HFFc6 (cell line): ENCODE results near the gene CPLANE1. TPM values are rescaled to one million over a fixed set of nuclear protein-coding genes. Genes with fewer than 3 reads are reported as not detected.
"Not testable (repeated sequence)": the region's sequence is repeated elsewhere in the genome, so short reads cannot be mapped to it uniquely, and the experiment has no call there.

ENCODE experiments used
- DNase-seq: peaks from one replicate; pipeline ENCODE4 v3.0.0-alpha.2; 2018
- H3K27ac Mint-ChIP-seq: 2 replicates; pipeline ENCODE4 v1.8.0; 2020; ENCODE audit warnings: mild to moderate bottlenecking, mixed read lengths
- H3K27me3 Mint-ChIP-seq: 2 replicates; pipeline ENCODE4 v1.8.0; 2021; ENCODE audit warnings: mild to moderate bottlenecking, moderate library complexity, mixed read lengths; ENCODE audit not compliant: insufficient read depth
- H3K36me3 Mint-ChIP-seq: 2 replicates; pipeline ENCODE4 v1.8.0; 2021; ENCODE audit warnings: low read depth, mixed read lengths
- H3K4me1 Mint-ChIP-seq: 2 replicates; pipeline ENCODE4 v1.8.0; 2020; ENCODE audit warnings: low read depth, mixed read lengths
- H3K4me3 Mint-ChIP-seq: 2 replicates; pipeline ENCODE4 v1.8.0; 2020; ENCODE audit warnings: mild to moderate bottlenecking, moderate library complexity, mixed read lengths
- H3K9me3 Mint-ChIP-seq: 2 replicates; pipeline ENCODE4 v1.8.0; 2020; ENCODE audit warnings: mild to moderate bottlenecking, mixed read lengths
- CTCF ChIP-seq: fragments of 200-600 bp; sonication (generic); IDR thresholded peaks from 2 replicates; pipeline ENCODE4 v1.5.0; 2021; ENCODE audit warnings: antibody characterized with exemption, mild to moderate bottlenecking
- total RNA-seq, 6 experiments: library from RNA; stranded (reverse); fragmentation: NEBNext Ultra II Directional; extraction: Animal tissue kit (Norgen Biotek cat#: 25700); gene quantifications; 2 replicates in 1 of 6; 3 replicates in 5 of 6; pipeline ENCODE4 v1.2.3, GENCODE V29; 2021

CPLANE1 gene
- total RNA-seq, 6 experiments from 2014 or later = 10.3 to 12.7 (median 11.6) TPM

GRCh38 chr5:37090123-37090726 is 159.0 kb downstream of the CPLANE1 start:
- Mint-ChIP-seq H3K9me3 (no peaks in the 10 kb centered on the region), H3K36me3 (peaks cover 38% of the 10 kb centered on the region), H3K27me3 (no peaks in the 10 kb centered on the region), H3K4me3 (no peak overlapping the region), H3K27ac (no peak overlapping the region), H3K4me1 (peaks cover 17% of the 10 kb centered on the region)
- no peak for DNase-seq
- TF ChIP-seq CTCF = no peak

GRCh38 chr5:37088009-37088408 is 161.2 kb downstream of the CPLANE1 start:
- H3K36me3 Mint-ChIP-seq = peaks cover 33% of the 10 kb centered on the region
- H3K27me3 Mint-ChIP-seq = no peaks in the 10 kb centered on the region; the same call in 1 of the 2 replicates
- TF ChIP-seq CTCF = no peak
- peaks cover 22% of the 10 kb centered on the region for H3K4me1 Mint-ChIP-seq
- no peak for DNase-seq
- H3K27ac Mint-ChIP-seq = no peak overlapping the region
- H3K4me3 Mint-ChIP-seq = no peak overlapping the region
- H3K9me3 Mint-ChIP-seq = no peaks in the 10 kb centered on the region

- no peaks in the 10 kb centered on the region for H3K9me3 Mint-ChIP-seq
- TF ChIP-seq CTCF = no peak
- no peaks in the 10 kb centered on the region; the same call in none of the 2 replicates for H3K27me3 Mint-ChIP-seq
- DNase-seq = peak; percentile 23
- H3K4me3 Mint-ChIP-seq = peak overlapping the region; percentile 67; the same call in 1 of the 2 replicates
- H3K4me1 Mint-ChIP-seq = peaks cover 26% of the 10 kb centered on the region
- peaks cover 33% of the 10 kb centered on the region for H3K36me3 Mint-ChIP-seq
- peak overlapping the region; percentile 58 for H3K27ac Mint-ChIP-seq
Measured at GRCh38 chr5:37086466-37087173, 162.6 kb downstream of the CPLANE1 start.

- H3K27me3 Mint-ChIP-seq, H3K27ac Mint-ChIP-seq, H3K4me3 Mint-ChIP-seq, DNase-seq, H3K9me3 Mint-ChIP-seq: not testable (repeated sequence)
- H3K4me1 Mint-ChIP-seq = peaks cover 26% of the 10 kb centered on the region
- H3K36me3 Mint-ChIP-seq = peaks cover 32% of the 10 kb centered on the region
Measured at GRCh38 chr5:37086026-37086425, 163.2 kb downstream of the CPLANE1 start.

GRCh38 chr5:37082977-37083376 is 166.2 kb downstream of the CPLANE1 start:
- not testable (repeated sequence) for H3K9me3 Mint-ChIP-seq
- H3K4me1 Mint-ChIP-seq = peaks cover 20% of the 10 kb centered on the region

GRCh38 chr5:37080697-37081096 is 168.5 kb downstream of the CPLANE1 start:
- H3K27ac Mint-ChIP-seq = no peak overlapping the region
- DNase-seq = no peak
- H3K4me1 Mint-ChIP-seq = peaks cover 8% of the 10 kb centered on the region; the same call in 1 of the 2 replicates
- no peak overlapping the region for H3K4me3 Mint-ChIP-seq
- H3K27me3 Mint-ChIP-seq = no peaks in the 10 kb centered on the region; the same call in none of the 2 replicates
- H3K36me3 Mint-ChIP-seq = peaks cover 24% of the 10 kb centered on the region
- H3K9me3 Mint-ChIP-seq = no peaks in the 10 kb centered on the region
- no peak for TF ChIP-seq CTCF

More at GRCh38 chr5:37082977-37083376, 166.2 kb downstream of the CPLANE1 start:
- not testable (repeated sequence) for H3K27me3 Mint-ChIP-seq, H3K4me3 Mint-ChIP-seq, DNase-seq, H3K27ac Mint-ChIP-seq
- H3K36me3 Mint-ChIP-seq = peaks cover 35% of the 10 kb centered on the region
